GM19395 (cell line): ENCODE data around the gene PDE8A.
"Not testable (repeated sequence)": the region's sequence is repeated elsewhere in the genome, so short reads cannot be mapped to it uniquely, and the experiment has no call there.

Source experiments
- ATAC-seq: cut with Tn5 transposase; IDR thresholded peaks from one replicate; pipeline ENCODE4 v1.9.1; 2021; ENCODE audit warnings: mild to moderate bottlenecking, moderate library complexity; ENCODE audit not compliant: unreplicated experiment

The PDE8A gene

DNA sequence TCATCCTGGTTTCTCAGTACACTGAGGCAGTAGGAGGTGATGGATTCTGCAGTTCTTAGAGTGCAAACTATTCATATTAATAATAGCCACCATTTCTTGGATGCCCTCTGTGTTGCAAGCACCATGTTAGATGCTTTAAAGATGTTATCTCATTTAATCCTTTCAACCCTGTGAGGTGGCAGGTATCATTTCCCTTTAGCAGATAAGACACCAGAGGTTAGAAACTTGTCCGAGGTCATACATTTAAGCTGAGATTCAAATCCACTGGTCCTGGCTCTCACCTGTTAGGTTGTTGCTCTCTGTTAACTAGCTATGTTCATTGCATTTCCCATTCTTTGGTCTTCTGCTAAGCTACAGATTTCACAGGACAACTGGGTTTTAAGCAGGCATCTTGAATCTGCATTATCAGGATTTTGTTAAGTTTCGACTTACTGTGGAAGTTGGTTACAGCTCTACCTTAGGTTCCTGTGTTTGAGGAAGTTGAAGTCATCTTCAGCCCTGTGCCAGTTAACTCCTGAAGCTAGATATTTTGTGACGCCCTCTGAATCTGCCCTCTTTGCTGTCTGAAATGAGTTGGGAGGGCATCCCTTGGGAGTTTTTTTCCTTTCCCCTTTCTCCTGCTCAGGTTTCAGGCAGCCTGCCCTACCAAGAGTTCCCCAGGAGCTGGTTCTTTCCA is 6.4 kb downstream of the PDE8A start:
- ATAC-seq, result peak; percentile 58

DNA sequence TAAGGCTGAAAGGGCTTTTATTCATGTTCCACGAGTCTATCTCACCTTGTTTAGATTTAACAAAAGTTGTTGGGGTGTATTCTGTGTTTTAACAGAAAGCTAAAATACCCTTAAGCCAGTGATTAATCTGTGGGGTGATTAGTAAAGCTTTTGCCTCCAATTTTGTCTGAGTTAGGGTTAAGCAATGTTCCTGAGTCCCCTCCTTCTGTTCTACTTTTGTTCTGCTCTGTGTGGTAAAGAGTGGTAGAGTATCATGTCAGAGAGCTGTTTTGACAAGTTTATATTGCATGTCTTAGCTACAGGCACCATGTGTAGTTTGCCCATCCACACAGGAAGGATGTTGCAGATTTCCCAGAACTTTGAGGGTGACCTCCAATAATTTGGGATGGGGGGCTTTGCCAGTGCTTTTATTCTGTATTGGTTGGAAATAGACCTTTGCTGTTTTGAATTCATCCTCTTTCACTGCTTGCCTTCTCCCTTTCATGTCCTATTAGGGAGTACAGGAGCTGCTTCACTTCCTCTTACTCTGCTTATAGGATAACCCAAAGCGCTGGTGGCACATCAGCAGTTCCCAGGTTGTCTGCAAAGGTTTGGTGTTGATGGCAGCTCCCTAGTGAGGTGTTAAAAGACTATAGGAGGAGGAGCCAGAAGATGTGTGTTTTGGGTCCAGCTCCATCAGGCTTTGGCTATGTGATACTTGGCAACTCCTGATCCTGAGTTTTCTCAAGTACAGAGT is 7.4 kb downstream of the PDE8A start:
- ATAC-seq, result no peak

DNA sequence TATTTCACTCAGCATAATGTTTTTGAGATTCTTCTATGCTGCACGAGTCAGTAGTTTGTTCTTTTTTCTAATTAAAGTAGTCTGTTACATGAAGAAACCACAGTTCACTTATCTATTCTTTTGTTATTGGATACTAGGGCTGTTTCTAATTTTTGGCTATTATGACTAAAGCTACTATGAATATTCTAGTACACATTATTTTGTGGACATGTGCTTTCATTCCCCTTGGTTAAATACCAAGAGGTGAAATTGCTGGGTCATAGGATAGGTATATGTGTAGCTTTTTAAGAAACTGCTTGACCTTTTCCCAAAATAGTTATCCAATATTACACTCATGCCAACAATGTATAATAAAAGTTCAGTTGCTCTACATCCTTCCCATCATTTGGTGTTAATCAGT is 8.9 kb downstream of the PDE8A start:
- ATAC-seq, result no peak

DNA sequence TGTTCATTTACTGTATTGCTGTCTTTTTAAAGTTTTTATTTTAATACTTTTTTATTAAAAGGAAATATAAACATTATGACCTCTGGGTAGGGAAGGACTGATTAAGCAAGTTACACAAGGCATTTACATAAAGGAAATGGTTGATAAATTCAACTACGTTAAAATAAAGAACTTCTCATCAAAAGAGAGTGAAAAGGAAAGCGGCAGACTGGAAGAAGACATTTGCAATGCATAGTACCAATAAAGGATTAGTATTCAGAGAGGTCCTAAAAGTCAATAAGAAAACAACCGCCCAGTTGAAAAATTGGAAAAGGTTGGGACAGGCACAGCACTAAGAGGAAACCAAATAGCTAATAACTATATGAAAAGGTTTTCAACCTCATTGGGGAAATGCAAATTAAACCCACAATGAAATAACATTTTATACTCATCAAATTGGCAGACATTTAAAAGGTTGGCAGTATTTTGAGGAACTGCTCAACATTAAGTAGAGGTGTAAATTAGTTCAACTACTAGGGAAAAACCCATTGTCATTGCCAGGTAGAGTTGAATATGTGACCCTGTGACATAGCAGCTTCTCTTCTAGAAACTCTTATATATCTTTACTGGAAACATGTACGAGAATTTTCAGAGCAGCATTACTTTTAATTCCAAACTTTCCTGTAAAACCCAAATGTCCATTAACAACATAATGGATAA is 9.5 kb downstream of the PDE8A start:
- no peak for ATAC-seq

DNA sequence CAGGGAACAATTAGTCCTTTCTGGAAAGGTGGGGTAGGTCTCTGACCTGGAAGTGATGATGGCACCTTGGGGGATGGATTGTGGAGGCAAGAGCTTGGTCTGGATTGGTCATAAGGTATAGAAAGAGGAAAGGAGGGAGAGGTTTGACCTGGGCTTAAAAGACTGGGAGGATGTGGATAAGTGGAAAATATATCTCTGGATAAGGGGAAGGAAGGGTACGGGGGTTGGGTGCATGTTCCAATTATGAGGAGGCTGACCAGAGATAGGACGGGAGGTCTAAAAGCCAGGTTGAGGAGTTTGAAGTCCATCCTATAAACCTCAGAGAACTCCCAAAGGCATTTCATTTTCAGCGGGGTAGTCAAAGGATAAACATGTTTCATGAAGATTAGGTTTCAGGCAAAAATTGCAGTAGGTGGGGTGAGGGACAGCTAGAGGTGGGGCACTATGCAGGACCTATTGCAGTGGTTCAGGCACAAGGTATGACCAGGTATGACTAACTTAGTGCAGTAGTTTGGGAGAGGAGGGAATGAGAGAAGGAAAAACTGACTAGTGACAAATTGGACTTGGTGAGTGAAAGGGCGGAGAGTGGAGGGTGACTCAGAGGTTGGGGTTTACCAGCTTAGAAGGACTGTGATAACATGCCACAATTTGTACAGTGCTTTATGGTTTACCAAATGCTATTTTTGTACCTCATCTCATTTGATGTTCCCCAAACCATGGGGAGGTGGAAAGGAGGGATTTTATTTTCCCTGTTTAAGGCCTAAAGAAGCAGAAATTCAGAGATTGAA is 10.7 kb downstream of the PDE8A start:
- no peak for ATAC-seq

DNA sequence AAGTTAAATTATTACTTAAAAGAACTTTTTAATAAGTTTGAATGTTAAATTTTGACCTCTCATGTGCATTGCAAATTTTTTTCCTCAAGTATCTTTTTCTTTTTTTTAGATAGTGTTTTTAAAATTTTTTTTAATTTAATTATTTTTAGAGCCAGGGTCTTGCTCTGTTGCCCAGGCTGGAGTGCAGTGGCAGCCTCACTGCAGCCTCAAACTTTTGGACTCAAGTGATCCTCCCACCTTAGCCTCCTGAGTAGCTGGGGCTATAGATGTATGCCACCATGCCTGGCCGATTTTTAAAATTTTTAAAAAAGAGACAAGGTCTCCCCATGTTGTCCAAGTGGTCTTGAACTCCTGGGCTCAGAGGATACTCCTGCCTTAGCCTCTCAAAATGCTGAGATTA is 14.4 kb downstream of the PDE8A start:
- no peak for ATAC-seq

DNA sequence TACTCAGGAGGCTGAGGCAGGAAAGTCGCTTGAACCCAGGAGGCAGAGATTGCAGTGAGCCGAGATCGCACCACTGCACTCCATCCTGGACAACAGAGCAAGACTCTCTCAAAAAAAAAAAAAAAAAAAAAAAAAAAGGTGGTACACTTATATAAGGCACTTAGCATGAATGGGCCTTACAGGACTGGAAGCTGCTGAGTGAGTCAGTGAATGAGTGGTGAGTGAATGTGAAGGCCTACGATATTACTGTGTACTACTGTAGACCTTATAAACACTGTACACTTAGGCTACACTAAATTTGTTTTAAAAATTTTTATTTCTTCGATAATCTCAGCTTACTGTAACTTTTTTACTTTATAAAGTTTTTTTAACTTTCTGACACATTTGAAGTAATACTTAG is 15.1 kb downstream of the PDE8A start:
- not testable (repeated sequence) for ATAC-seq

DNA sequence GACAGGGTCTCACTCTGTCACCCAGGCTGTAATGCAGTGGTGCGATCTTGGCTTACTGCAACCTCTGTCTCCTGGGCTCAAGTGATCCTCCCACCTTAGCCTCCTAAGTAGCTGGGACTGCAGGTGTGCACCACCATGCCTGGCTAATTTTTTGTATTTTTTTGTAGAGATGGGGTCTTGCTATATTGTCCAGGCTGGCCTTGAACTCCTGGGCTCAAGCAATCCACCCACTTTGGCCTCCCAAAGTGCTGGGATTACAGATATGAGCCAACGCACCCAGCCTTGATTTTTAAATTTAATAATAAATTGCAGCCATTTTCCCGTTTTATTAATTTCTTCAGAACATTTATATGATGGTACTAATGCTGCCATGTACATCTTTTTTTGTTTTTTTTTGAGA is 15.6 kb downstream of the PDE8A start:
- not testable (repeated sequence) for ATAC-seq

DNA sequence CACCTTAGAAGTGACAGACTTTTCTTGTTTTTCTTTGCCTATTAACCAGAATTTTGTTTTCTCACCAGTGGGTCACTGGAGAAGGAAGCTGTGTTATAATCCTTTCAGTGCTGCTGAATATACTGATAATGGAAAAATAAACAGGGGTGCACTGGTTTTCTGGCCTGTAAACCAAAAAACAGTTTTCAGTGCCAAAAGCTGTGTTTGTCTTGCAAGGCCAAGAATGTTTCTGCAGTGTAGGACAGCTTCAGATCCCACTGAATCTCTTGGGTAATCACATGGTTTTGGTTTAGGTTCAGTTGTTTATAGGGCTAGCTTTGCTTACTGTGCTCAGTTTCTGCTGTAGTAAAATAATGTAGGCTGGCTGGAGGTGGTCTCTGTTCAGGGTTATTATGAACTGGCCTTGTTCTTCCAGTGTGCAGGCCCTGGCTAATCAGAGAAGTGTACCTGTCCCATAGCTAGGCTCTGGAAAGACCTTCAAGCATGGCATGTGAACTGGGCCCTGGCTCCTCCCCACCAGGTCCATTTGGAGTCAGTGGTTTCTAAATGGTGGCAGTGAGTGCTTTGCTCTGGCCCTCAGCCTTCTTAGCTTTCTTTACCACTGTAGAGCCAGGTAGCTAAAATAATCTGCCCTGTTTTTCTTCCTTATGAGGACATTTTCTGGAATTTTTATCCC is 18.7 kb downstream of the PDE8A start:
- ATAC-seq, result no peak

DNA sequence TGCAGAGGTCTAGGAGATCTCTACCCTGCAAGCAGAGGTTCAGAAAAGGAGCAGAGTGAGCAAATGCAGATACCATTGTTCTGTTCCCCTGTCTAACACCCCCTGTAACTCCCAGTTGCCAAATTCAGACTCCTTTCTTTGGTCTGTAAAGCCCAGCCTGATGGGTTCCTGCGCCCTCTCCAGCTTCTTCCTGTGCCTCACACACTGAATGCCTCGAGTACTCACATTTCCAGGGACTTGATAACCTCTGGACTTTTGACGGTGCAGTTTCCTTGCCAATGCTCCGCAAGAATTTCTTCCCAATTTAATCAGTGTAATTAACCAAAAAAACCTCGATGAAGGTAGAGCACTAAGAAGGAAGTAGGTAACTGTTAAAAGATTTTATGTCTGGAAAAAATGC is 19.3 kb downstream of the PDE8A start:
- no peak for ATAC-seq

DNA sequence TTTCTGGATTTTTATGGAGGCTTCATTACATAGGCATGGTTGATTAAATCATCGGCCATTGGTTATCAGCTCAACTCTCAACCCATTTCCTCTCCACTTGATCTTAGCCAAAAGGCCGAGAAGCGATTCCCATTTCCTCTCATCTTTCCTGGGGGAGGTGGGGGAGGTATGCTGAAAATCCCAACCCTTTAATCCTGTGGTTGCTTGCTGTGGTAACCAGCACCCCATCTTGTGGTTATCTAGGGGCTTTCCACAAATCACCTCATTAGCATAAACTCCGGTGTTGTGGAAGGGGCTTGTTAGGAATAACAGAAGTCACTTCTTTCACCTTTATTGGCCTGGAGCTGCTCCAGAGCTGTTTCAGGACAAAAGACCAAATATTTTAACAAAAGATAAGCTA is 20.9 kb downstream of the PDE8A start:
- ATAC-seq, result no peak

DNA sequence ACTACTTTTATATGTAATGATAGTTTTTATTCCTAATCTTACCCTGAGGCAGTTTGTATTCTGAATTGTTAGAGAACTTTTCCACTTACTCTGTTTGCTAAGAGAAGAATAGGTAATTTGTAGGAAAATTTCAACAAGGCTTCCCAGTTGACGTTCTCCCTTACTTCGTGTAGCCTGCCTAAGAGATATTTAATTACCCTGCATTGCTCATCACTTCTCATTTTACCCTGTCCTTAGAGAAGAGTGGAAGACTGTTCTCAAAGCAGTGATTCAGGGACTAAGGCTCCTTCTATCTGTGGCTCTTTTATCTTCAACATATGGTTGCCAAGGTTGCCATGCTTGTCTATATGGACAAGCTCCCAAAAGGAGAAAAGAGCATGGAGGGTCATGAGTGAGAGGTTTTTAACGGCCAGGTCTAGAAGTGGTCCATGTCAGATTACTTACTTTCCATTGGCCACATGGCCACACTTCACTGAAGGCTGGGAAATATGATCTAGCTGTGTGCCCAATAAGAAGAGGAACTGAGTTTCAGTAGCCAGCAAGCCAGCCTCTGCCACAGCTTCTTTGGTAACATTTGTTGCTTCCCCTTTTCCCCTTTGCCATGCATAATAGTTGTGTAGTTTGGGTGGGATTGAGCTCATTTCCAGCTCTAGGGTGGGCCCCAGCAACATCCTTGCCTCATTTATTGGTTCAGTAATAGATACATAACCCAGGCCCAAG is 22.1 kb downstream of the PDE8A start:
- no peak for ATAC-seq

DNA sequence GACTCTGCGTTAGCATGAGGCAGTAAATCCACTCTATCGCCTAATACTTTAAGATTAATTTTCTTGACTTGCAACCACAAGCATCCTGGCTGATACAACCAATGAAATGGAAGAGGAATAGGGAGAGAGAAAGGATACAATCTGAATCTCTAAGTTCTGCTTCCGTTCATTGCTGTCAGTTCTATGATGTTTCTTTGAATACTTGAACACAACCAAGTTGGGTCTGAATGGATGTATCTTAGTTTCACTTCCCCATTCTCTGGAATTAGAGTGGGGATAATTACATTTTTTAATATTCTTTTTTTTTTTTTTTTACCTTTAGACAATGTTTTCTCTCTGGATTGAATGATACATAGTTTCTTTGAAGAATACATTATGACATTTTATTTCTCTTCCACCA is 22.9 kb downstream of the PDE8A start:
- ATAC-seq, result no peak

DNA sequence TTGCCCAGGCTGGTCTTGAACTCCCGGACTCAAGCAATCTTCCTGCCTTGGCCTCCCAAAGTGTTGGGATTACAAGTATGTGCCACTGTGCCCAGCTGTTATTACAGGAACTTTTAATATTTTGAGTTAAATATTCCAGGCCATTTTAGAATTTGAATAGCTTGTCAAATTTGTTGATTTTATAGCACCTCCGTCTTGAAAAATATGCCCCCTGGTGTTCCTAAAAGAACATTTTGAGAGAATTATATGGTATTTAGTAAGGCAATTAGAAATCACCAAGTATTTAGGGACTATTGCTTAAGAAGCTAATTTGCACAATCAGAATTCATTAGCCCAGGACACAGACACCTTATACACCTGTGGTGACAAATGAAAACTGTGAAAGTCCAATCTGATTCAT is 23.7 kb downstream of the PDE8A start:
- ATAC-seq, result no peak

DNA sequence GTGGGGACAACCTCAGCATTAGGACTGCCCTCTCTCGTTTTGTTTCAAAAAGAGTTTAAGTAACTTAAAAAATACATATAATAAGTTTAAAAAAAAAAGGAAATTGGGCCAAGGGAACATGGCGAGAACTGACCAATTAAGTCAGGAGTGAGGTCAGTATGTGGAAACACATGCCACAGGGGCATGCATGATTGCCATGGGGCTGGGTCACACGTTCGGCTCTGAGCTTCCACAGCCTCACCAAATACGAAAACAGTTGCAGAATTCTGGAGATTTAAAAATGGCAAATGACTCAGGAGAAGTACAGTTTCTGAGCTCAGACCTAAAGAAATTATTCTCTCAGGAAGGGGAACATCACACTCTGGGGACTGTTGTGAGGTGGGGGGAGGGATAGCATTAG is 24.1 kb downstream of the PDE8A start:
- ATAC-seq, result no peak

DNA sequence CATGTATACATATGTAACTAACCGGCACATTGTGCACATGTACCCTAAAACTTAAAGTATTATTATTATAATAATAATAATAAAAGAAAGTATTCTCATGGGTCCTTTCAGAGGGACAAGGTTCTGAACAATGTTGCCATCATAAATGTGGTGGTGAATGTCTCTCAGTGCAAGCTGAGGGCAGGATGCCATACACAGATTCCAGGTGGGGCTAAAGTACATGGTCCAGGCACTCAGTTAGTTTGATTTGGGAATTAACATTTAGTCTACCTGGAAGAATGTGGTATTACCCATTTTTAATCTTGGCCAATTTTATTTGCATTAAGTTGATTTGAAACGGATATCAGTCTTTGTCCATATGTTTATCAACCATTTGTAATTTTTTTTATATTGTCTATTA is 24.5 kb downstream of the PDE8A start:
- no peak for ATAC-seq

DNA sequence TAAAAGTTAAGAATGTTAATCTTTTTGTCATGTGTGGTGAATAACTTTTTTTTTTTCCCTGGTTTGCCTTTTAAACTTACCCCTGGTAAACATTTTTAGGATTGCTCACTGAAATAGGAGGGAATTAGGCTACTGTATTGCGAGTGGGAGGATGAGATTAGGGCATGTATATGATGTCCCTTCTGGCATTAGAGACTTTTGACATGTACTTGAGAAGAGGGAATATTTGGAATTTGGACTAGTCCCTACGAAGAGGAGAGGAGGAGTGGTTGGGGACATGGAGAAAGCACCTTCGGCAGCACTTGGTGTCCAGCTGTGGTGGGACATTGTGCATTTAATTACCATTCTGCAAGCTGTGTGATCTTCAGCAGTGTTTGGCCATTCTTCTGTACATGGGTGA is 25.0 kb downstream of the PDE8A start:
- no peak for ATAC-seq

DNA sequence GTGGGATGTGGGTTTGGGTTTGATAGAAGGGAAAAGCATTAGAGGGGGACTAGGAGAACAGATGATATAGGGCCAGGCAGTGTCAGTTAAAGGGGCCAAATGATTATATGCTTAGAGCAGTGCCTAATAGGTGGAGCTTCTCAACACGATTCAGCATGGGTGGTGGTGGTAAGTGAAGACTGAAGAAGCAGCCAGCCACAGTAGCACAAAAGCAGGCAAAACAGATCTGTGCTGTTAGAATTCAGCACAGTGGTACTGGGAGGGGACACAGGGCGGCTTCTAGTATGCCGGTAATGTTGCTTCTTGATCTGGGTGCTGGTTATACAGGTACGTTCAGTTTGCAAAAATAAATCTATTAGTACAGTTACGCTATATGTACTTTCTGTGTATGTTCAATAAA is 25.5 kb downstream of the PDE8A start:
- ATAC-seq, result no peak

DNA sequence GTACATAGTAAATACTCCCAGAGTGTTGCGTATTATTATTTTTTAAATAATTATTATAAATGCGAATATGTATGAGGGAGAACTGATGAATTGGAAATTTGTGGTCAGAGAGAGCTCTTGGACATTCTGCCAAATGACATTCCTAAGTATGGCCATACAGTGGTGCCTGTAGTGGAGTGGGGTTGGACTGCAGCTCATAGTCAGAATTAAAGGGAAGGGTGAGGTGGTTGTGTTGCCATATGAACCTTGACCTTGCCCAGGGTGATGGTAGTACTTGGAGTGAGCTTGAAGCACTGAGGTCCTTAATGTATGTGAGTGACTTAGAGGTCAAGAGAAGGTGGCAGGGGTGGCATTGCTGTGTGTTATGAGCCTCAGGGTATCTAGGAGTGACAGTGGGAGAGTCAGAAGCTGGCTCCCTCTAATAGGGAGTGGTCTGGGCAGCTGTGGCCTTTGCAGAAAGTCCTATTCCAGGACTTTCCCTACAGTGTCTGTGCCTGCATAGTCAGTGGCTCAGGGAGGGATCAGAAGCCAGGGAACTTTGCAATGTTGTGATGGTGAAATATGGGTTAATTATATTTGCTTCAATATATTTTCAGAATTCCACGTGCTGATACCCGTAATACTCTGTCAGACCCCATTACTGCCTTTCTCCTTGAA is 26.2 kb downstream of the PDE8A start:
- no peak for ATAC-seq
